Gastrocnemius medialis (tissue), 4 donors: ENCODE data around the gene DSCAML1.

Experiments
- CTCF ChIP-seq, 5 experiments: fragments of 450-650 bp in 3 of 5; fragments of 200-600 bp in 2 of 5; sonication (generic) in 2 of 5; IDR thresholded peaks in 4 of 5; conservative IDR thresholded peaks in 1 of 5; 1 replicate in 4 of 5; 2 replicates in 1 of 5; pipeline ENCODE4 v1.5.1; 2016 to 2019; ENCODE audit warnings: antibody characterized with exemption in 5 of 5, mild to moderate bottlenecking in 3 of 5, moderate library complexity in 3 of 5
- POLR2A ChIP-seq, 2 donors: fragments of 450-650 bp; IDR thresholded peaks; one replicate each; pipeline ENCODE4 v1.6.1; 2017; ENCODE audit warnings: antibody characterized with exemption in 2 of 2, mild to moderate bottlenecking in 2 of 2, moderate library complexity in 2 of 2

GRCh38 chr11:117532568-117532967 is 264.4 kb downstream of the DSCAML1 start:
- TF ChIP-seq CTCF (IDR thresholded peaks at IDR 0.05 in 4 of 5, conservative IDR thresholded peaks at IDR 0.05 in 1 of 5) (no peak), POLR2A (IDR thresholded peaks at IDR 0.05) (no peak)
